ENCODE data around the gene VPS13C.
"Not testable (repeated sequence)": the region's sequence is repeated elsewhere in the genome, so short reads cannot be mapped to it uniquely, and the experiment has no call there.

Gene VPS13C

GRCh38 chr15:62068810-62069167 is 8.5 kb upstream of the VPS13C start:
- no peak for DNase-seq

- DNase-seq = peak; percentile 64
Observed at GRCh38 chr15:62068071-62068809, 8.0 kb upstream of the VPS13C start.

- DNase-seq = peak; percentile 37
Observed at GRCh38 chr15:62067448-62068044, 7.3 kb upstream of the VPS13C start.

GRCh38 chr15:62066663-62067447 is 6.6 kb upstream of the VPS13C start, which contains the start of gene C2CD4A:
Gene C2CD4A, plus strand, starts transcription at chr15:62066977. Its CDS starts 637 bp downstream, at chr15:62067614.
- DNase-seq = peak; percentile 71

- no peak for DNase-seq
Observed at GRCh38 chr15:62063825-62064635, 3.8 kb upstream of the VPS13C start.

GRCh38 chr15:62060896-62061280 is 641 bp upstream of the VPS13C start:
- peak; percentile 38 for DNase-seq

GRCh38 chr15:62059816-62060112 is 483 bp downstream of the VPS13C start:
- DNase-seq = peak; percentile 89

GRCh38 chr15:62059108-62059815 is 985 bp downstream of the VPS13C start:
- peak; percentile 61 for DNase-seq

GRCh38 chr15:62058327-62059028 is 1.8 kb downstream of the VPS13C start:
- no peak for DNase-seq

GRCh38 chr15:62057341-62057980 is 2.8 kb downstream of the VPS13C start:
- DNase-seq = peak; percentile 70

GRCh38 chr15:62054979-62055378 is 5.3 kb downstream of the VPS13C start:
- DNase-seq = no peak

GRCh38 chr15:62053439-62054085 is 6.7 kb downstream of the VPS13C start:
- DNase-seq = no peak

GRCh38 chr15:62052713-62053112 is 7.5 kb downstream of the VPS13C start:
- no peak for DNase-seq

- DNase-seq = no peak
Observed at GRCh38 chr15:62051166-62051565, 9.1 kb downstream of the VPS13C start.

GRCh38 chr15:62050115-62050514 is 10.1 kb downstream of the VPS13C start:
- peak; percentile 42 for DNase-seq

GRCh38 chr15:62048254-62048653 is 12.0 kb downstream of the VPS13C start:
- not testable (repeated sequence) for DNase-seq

- peak; percentile 84 for DNase-seq
Observed at GRCh38 chr15:62047282-62047827, 12.9 kb downstream of the VPS13C start.

GRCh38 chr15:62046078-62046743 is 14.0 kb downstream of the VPS13C start:
- DNase-seq = no peak

GRCh38 chr15:62035256-62035924 is 24.9 kb downstream of the VPS13C start:
- DNase-seq = no peak
